ENCODE measurements around the gene TBX3.

TBX3 gene

GRCh38 chr12:114695305-114695592 is 11.3 kb upstream of the TBX3 start:
- no peak for TF ChIP-seq CTCF (IDR thresholded peaks at IDR 0.05; ENCODE audit: borderline replicate concordance, insufficient read depth, low read depth, low read length)
- no peak overlapping the region for H3K4me3 ChIP-seq (ENCODE audit: low read depth, low read length)

- no peak for TF ChIP-seq CTCF (IDR thresholded peaks at IDR 0.05; ENCODE audit: borderline replicate concordance, insufficient read depth, low read depth, low read length)
- H3K4me3 ChIP-seq (ENCODE audit: low read depth, low read length) = no peak overlapping the region
These were observed 10.7 kb upstream of the TBX3 start for GRCh38 chr12:114694436-114695304.

GRCh38 chr12:114693532-114693931 is 9.6 kb upstream of the TBX3 start:
- no peak for TF ChIP-seq CTCF (IDR thresholded peaks at IDR 0.05; ENCODE audit: borderline replicate concordance, insufficient read depth, low read depth, low read length)
- no peak overlapping the region for H3K4me3 ChIP-seq (ENCODE audit: low read depth, low read length)

GRCh38 chr12:114693059-114693531 is 9.1 kb upstream of the TBX3 start:
- no peak for TF ChIP-seq CTCF (IDR thresholded peaks at IDR 0.05; ENCODE audit: borderline replicate concordance, insufficient read depth, low read depth, low read length)
- H3K4me3 ChIP-seq (ENCODE audit: low read depth, low read length) = no peak overlapping the region

GRCh38 chr12:114692186-114693058 is 8.4 kb upstream of the TBX3 start:
- no peak overlapping the region for H3K4me3 ChIP-seq (ENCODE audit: low read depth, low read length)
- TF ChIP-seq CTCF (IDR thresholded peaks at IDR 0.05; ENCODE audit: borderline replicate concordance, insufficient read depth, low read depth, low read length) = no peak

GRCh38 chr12:114691763-114692185 is 7.8 kb upstream of the TBX3 start:
- TF ChIP-seq CTCF (IDR thresholded peaks at IDR 0.05; ENCODE audit: borderline replicate concordance, insufficient read depth, low read depth, low read length) = no peak
- no peak overlapping the region for H3K4me3 ChIP-seq (ENCODE audit: low read depth, low read length)
